Measurements from ENCODE around the gene LSP1.

LSP1 gene

GRCh38 chr11:1825785-1826451 is 27.0 kb upstream of the LSP1 start:
- no peak for DNase-seq (ENCODE audit: low spot score)
- TF ChIP-seq, protein P1, sequence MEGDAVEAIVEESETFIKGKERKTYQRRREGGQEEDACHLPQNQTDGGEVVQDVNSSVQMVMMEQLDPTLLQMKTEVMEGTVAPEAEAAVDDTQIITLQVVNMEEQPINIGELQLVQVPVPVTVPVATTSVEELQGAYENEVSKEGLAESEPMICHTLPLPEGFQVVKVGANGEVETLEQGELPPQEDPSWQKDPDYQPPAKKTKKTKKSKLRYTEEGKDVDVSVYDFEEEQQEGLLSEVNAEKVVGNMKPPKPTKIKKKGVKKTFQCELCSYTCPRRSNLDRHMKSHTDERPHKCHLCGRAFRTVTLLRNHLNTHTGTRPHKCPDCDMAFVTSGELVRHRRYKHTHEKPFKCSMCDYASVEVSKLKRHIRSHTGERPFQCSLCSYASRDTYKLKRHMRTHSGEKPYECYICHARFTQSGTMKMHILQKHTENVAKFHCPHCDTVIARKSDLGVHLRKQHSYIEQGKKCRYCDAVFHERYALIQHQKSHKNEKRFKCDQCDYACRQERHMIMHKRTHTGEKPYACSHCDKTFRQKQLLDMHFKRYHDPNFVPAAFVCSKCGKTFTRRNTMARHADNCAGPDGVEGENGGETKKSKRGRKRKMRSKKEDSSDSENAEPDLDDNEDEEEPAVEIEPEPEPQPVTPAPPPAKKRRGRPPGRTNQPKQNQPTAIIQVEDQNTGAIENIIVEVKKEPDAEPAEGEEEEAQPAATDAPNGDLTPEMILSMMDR (IDR thresholded peaks at IDR 0.05; ENCODE audit: extremely low read depth, missing control alignments), result no peak

DNA sequence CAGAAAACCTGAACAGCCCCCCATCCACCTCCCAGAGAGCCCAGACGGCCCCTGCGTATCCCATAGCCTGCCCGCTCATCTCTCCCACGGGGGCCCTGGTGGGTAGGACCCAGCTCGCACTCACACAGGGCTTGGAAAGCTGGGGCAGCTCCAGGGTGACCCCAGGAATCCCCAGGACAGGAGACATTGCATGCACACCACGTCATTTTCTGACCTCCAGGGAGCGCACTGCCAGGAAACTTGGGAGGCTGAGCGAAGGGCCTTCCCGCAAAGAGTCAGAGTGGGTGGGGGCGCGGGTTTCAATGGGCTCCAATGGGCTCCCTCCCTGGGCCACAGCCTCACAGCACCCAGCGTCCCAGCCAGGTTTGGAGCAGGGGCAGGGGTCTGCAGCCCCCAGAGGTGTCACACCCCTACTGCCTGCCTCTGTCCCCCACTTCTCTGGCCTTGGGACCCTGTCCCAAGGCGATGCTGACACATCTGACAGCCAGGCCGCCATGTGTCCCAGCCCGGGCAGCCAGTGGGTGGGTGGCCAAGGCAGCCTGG is 26.3 kb upstream of the LSP1 start:
- no peak for DNase-seq (ENCODE audit: low spot score)
- TF ChIP-seq, protein P1 (IDR thresholded peaks at IDR 0.05; ENCODE audit: extremely low read depth, missing control alignments), result no peak

GRCh38 chr11:1827095-1827813 is 25.6 kb upstream of the LSP1 start:
- TF ChIP-seq, protein P1 (IDR thresholded peaks at IDR 0.05; ENCODE audit: extremely low read depth, missing control alignments), result no peak
- no peak for DNase-seq (ENCODE audit: low spot score)

DNA sequence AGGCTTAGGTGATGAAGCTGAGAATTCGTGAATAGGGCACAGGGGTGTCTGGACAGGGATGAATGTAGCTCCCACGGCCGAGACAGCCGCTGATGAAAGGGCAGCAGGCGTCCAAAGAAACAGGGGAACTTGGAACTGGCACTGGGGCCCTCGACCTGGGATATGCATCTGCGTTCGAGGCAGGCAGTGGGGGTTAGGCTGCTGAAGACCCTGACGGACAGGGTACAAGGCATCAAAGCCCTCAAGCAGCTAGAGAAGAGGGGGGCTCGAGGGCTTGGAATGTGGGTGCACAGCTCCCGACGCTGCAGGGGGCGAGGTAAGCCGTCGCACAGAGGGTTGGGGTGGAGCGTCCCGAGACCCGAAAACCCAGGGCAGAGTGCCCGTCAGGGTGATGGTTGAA is 25.0 kb upstream of the LSP1 start:
- DNase-seq (ENCODE audit: low spot score), result no peak
- TF ChIP-seq, protein P1 (IDR thresholded peaks at IDR 0.05; ENCODE audit: extremely low read depth, missing control alignments), result no peak

- TF ChIP-seq, protein P1 (IDR thresholded peaks at IDR 0.05; ENCODE audit: extremely low read depth, missing control alignments), result no peak
Measured at GRCh38 chr11:1828542-1828941, 24.3 kb upstream of the LSP1 start.

GRCh38 chr11:1829039-1829820 is 23.7 kb upstream of the LSP1 start:
- TF ChIP-seq, protein P1 (IDR thresholded peaks at IDR 0.05; ENCODE audit: extremely low read depth, missing control alignments), result no peak
- no peak for DNase-seq (ENCODE audit: low spot score)

More at GRCh38 chr11:1828542-1828941, 24.3 kb upstream of the LSP1 start:
- no peak for DNase-seq (ENCODE audit: low spot score)

DNA sequence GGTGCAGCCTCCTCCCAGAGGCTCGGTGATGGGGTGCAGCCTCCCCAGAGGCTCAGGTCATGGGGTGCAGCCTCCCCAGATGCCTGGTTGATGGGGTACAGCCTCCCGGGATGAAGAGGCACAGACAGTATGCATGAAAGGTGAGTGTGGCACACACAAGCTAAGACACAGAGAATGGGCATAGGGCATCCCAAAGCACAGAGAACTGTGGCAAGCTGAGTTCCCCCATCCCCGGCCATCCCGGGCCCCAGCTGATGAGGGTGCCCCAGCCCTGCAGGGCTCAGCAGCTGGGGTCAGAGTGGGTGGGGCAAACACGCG is 22.9 kb upstream of the LSP1 start:
- TF ChIP-seq, protein P1 (IDR thresholded peaks at IDR 0.05; ENCODE audit: extremely low read depth, missing control alignments), result no peak
- DNase-seq (ENCODE audit: low spot score), result no peak
